Subcutaneous abdominal adipose tissue (tissue), 5 donors: ENCODE data around the gene CD63.
A peak's percentile ranks its signal among the peaks of the same experiment; 100 is the strongest.

Experiments used
- H3K27ac ChIP-seq: one replicate; pipeline ENCODE4 v1.7.0; 2013; ENCODE audit warnings: low read depth, mild to moderate bottlenecking, inconsistent platforms, low read length, moderate library complexity
- H3K27me3 ChIP-seq, 5 donors: one replicate each; pipeline ENCODE4 v1.7.0; 2013; ENCODE audit warnings: low read length in 5 of 5, inconsistent platforms in 1 of 5; ENCODE audit not compliant: control insufficient read depth in 5 of 5, insufficient read depth in 4 of 5
- H3K36me3 ChIP-seq, 5 donors: one replicate each; pipeline ENCODE4 v1.7.0; 2013; ENCODE audit warnings: low read length in 5 of 5; ENCODE audit not compliant: control insufficient read depth in 5 of 5, insufficient read depth in 5 of 5
- H3K4me1 ChIP-seq, 5 donors: one replicate each; pipeline ENCODE4 v1.7.0; 2013; ENCODE audit warnings: low read length in 5 of 5, mild to moderate bottlenecking in 3 of 5, moderate library complexity in 1 of 5; ENCODE audit not compliant: control insufficient read depth in 5 of 5, insufficient read depth in 5 of 5
- H3K4me3 ChIP-seq, 5 donors: one replicate each; pipeline ENCODE4 v1.7.0; 2013; ENCODE audit warnings: low read length in 5 of 5, low read depth in 1 of 5
- H3K9ac ChIP-seq, 5 donors: one replicate each; pipeline ENCODE4 v1.7.0; 2013; ENCODE audit warnings: low read length in 5 of 5, mild to moderate bottlenecking in 4 of 5, moderate library complexity in 3 of 5
- H3K9me3 ChIP-seq, 5 donors: one replicate each; pipeline ENCODE4 v1.7.0; 2013; ENCODE audit warnings: low read length in 5 of 5; ENCODE audit not compliant: control insufficient read depth in 5 of 5
- donor health status: healthy.
- donor health status: healthy.
- donor health status: healthy.
- donor health status: healthy.
- donor health status: healthy.

CD63 gene

GRCh38 chr12:55739025-55739378 is 10.2 kb upstream of the CD63 start:
- peaks cover 2 to 36% (median 29%) of the 10 kb centered on the region in 5 donors for H3K4me1 ChIP-seq
- H3K4me3 ChIP-seq: peak overlapping the region in 3 of 5 donors; percentile 51 to 66 (median 58)
- no peak overlapping the region for H3K27ac ChIP-seq
- no peaks in the 10 kb centered on the region for H3K9me3 ChIP-seq
- no peaks in the 10 kb centered on the region for H3K36me3 ChIP-seq
- H3K27me3 ChIP-seq: peaks cover under 1 to 8% (median 2%) of the 10 kb centered on the region in 5 donors
- H3K9ac ChIP-seq: no peak overlapping the region

DNA sequence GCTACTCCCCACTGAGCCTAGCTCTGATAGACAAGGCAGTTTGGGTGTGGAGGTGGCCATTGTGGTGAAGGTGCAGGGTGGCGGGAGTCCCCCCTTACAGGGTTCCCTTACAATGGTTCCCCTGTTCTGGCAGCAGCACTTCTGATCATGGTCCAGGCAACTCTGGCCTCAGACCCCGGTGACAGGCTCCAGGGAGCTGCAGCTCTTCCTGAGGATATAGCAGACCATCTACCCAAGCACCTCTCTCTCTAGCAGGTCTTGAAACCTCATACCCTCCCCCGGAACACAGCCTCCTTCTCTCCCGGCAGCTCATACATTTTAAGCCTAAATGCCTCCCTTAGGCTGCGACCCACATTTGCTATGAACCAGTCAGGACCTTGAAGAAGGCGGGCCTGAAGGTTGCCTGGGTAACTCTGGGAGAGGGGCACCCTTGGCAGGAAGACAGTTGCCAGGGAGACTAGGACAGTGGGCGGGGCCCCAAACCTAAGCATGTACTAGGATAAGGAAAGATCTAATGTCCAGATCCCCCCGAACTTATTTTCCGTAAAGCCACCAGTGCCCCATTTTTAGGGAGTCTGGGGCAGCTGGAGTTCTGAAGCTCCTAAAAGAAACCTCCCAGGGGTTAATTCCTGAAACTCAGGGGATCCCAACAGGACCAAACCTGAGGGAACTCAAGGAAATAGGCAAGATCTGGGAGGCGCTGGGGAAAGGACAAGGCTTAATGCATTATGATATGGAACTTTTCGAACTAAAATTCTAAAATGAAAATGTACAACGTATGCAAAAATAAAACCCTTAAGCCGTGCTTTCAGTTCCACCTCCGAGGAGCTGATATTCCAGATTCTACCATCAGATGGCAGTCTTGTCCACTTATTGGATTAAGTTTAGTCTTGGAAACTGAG is 9.6 kb upstream of the CD63 start:
- H3K9me3 ChIP-seq: no peaks in the 10 kb centered on the region
- H3K27me3 ChIP-seq: peaks cover 0 to 7% (median 0%) of the 10 kb centered on the region in 5 donors
- H3K36me3 ChIP-seq: no peaks in the 10 kb centered on the region
- peak overlapping the region; percentile 1 for H3K27ac ChIP-seq
- H3K4me3 ChIP-seq: peak overlapping the region; percentile 51 to 72 (median 58)
- H3K9ac ChIP-seq: peak overlapping the region in 4 of 5 donors; percentile 56 to 75 (median 65)
- peaks cover 2 to 29% (median 22%) of the 10 kb centered on the region in 5 donors for H3K4me1 ChIP-seq

DNA sequence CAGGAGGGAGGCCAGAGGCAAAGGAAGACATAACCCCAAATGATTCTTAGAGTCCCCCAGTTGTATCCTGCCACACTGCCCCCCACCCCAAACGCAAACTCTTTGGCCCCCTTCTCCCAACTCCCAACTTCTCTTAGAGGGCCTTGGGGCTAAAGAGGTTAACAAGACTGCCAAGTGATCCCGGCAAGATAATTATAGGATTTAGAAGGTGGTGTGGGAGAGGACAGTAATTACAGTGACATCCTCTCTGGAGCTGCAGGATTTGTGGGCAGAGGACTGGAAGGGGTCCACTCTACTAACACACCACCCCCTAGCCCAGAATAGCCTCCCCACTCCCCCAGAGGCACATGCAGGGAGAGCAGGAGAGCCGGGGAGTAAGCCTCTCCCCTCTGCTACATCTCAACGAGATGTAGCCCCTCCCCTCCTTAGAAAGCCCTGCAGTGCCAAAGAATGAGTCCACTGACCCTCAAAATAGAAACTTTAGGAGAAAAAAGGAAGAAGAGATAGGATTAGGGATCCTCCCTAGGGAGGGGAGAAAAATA is 8.8 kb upstream of the CD63 start:
- H3K27ac ChIP-seq: peak overlapping the region; percentile 1
- H3K27me3 ChIP-seq: peaks cover 0 to 7% (median 0%) of the 10 kb centered on the region in 5 donors
- H3K9ac ChIP-seq: peak overlapping the region in 2 of 5 donors; percentile 40 to 75
- H3K36me3 ChIP-seq: no peaks in the 10 kb centered on the region
- peak overlapping the region in 4 of 5 donors; percentile 51 to 72 (median 56) for H3K4me3 ChIP-seq
- H3K4me1 ChIP-seq: peaks cover 2 to 26% (median 20%) of the 10 kb centered on the region in 5 donors
- H3K9me3 ChIP-seq: no peaks in the 10 kb centered on the region

DNA sequence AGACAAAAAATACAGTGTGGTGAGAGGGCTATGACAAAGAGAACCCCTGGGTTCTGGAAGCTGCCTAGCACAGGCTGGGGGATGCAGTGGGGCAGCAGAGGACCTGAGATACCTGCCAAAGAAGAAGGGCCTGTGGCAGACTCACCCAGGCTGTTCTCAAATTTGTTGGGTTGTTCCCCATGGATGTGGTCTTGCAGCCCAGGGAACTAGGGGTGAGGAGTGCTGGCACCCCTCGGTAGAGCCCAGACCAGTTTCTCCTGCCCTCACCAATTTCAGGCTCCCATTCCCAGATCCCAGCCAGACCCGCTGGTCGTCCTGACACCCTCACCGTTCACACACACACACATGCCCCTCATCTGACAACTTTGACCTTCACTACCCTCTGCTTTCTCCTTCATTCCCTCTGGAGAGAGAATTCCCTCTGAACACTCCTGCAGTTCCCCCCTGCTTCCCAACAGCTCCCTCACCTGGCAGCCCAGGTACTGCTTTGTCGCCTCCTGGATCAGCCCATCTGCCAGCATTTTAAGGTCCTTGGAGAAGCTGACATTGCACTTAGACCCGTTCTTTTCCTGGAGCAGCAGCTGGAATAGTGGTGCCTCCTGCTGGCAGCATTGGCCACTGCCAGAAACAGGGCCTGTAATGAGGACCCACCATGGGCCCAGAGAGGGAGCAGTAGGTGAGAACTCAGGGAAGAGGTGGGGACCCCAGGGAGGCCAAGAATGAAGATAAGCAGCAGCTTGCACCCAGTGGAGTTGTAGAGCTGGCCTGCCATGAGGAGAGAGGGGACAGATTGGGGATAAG is 8.2 kb upstream of the CD63 start:
- H3K27ac ChIP-seq: no peak overlapping the region
- H3K9me3 ChIP-seq: no peaks in the 10 kb centered on the region
- peaks cover under 1 to 21% (median 18%) of the 10 kb centered on the region in 5 donors for H3K4me1 ChIP-seq
- H3K36me3 ChIP-seq: no peaks in the 10 kb centered on the region
- H3K27me3 ChIP-seq: peaks cover 0 to 5% (median 0%) of the 10 kb centered on the region in 5 donors
- H3K4me3 ChIP-seq: no peak overlapping the region
- no peak overlapping the region for H3K9ac ChIP-seq

GRCh38 chr12:55736076-55736475 is 7.3 kb upstream of the CD63 start:
- Histone ChIP-seq H3K36me3 (no peaks in the 10 kb centered on the region), H3K4me3 (no peak overlapping the region), H3K27me3 (no peaks in the 10 kb centered on the region), H3K9ac (no peak overlapping the region), H3K27ac (no peak overlapping the region), H3K4me1 (peaks cover 0 to 21% (median 18%) of the 10 kb centered on the region in 5 donors), H3K9me3 (no peaks in the 10 kb centered on the region)

DNA sequence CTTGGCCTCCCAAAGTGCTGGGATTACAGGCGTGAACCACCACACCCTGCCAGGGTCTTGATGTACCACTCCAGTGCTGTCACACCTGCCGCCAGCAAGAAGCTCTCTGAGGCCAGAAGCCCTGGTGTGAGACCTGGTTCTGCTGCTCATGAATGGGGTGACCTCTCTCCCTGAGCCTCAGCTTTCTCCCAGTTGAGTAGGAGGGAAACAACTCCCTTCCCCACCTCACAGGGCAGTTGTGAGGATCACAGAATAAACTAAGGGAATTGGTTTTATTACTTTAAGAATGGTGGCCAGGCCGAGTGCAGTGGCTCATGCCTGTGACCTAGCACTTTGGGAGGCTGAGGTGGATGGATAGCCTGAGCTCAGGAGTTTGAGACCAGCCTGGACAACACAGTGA is 5.8 kb upstream of the CD63 start:
- Histone ChIP-seq H3K36me3 (no peaks in the 10 kb centered on the region), H3K27ac (no peak overlapping the region), H3K9ac (no peak overlapping the region), H3K4me3 (no peak overlapping the region), H3K27me3 (no peaks in the 10 kb centered on the region), H3K9me3 (no peaks in the 10 kb centered on the region), H3K4me1 (peaks cover 1 to 34% (median 29%) of the 10 kb centered on the region in 5 donors)

GRCh38 chr12:55733858-55734257 is 5.0 kb upstream of the CD63 start:
- H3K27ac ChIP-seq: no peak overlapping the region
- H3K9me3 ChIP-seq: no peaks in the 10 kb centered on the region
- no peak overlapping the region for H3K9ac ChIP-seq
- H3K27me3 ChIP-seq: no peaks in the 10 kb centered on the region
- H3K36me3 ChIP-seq: no peaks in the 10 kb centered on the region
- no peak overlapping the region for H3K4me3 ChIP-seq
- peaks cover 3 to 39% (median 29%) of the 10 kb centered on the region in 5 donors for H3K4me1 ChIP-seq

DNA sequence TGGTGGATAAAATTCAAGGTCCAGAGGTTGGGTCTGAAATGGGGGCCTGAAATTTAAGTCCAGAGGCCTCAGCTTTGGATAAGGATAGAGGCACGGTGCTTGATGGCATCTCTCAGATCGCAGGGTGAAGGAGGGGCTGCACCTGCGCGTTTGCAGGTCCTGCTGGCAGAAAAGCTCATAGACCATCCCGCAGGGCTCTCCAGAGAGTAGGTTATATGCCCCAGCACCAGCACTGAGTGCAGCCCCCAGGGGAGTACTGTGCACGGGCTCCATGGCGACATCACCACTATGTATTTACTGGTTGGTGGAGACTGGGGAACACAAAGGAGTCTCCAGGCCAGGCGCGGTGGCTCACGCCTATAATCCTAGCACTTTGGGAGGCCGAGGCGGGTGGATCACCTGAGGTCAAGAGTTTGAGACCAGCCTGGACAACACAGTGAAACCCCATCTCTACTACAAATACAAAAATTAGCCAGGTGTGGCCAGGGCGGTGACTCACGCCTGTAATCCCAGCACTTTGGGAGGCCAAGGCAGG is 4.3 kb upstream of the CD63 start:
- Histone ChIP-seq H3K9ac (no peak overlapping the region), H3K4me3 (no peak overlapping the region), H3K4me1 (peaks cover 3 to 33% (median 23%) of the 10 kb centered on the region in 5 donors)

GRCh38 chr12:55732288-55732687 is 3.5 kb upstream of the CD63 start:
- Histone ChIP-seq H3K4me3 (no peak overlapping the region), H3K27ac (no peak overlapping the region), H3K4me1 (peaks cover 3 to 33% (median 22%) of the 10 kb centered on the region in 5 donors), H3K36me3 (peaks cover 0 to 1% (median under 1%) of the 10 kb centered on the region in 5 donors), H3K9me3 (no peaks in the 10 kb centered on the region), H3K9ac (no peak overlapping the region), H3K27me3 (no peaks in the 10 kb centered on the region)

More for the DNA sequence above, 4.3 kb upstream of the CD63 start:
- Histone ChIP-seq H3K27me3 (no peaks in the 10 kb centered on the region), H3K36me3 (no peaks in the 10 kb centered on the region), H3K9me3 (no peaks in the 10 kb centered on the region), H3K27ac (no peak overlapping the region)
